Endothelial cell of umbilical vein (primary cell): ENCODE measurements around the gene PLEKHF1. TPM values are rescaled to one million over a fixed set of nuclear protein-coding genes. Genes with fewer than 3 reads are reported as not detected.
"Not testable (repeated sequence)": the region's sequence is repeated elsewhere in the genome, so short reads cannot be mapped to it uniquely, and the experiment has no call there.

ENCODE experiments used
- BruUV-seq: library from RNA; stranded (reverse); fragments of 400-500 nt; replicated peaks from 2 replicates; lab custom pipeline; 2021; lab: Mats Ljungman, UMichigan
- CTCF ChIA-PET: fragments of 300-600, 350-600 bp; sonication (Branson Sonifier 250); formaldehyde crosslinking; loops from one replicate; lab custom pipeline; 2021; ENCODE audit warnings: antibody characterized with exemption, inconsistent platforms; lab: Charles Lee
- POLR2A ChIA-PET: fragments of 300-600, 350-600 bp; sonication (Branson Sonifier 250); formaldehyde crosslinking; loops from one replicate; lab custom pipeline; 2021; ENCODE audit warnings: antibody characterized with exemption, inconsistent platforms; lab: Charles Lee
- DNase-seq: peaks from one replicate; pipeline ENCODE4 v3.0.0-alpha.2; 2011; ENCODE audit warnings: low read depth, low spot score
- FAIRE-seq: peaks from 2 replicates; lab custom pipeline; 2011; peaks lifted over from hg19 to GRCh38; lab: Jason Lieb, UNC
- H2AFZ ChIP-seq: 2 replicates; pipeline ENCODE4 v1.6.0; 2012; ENCODE audit warnings: low read depth, low read length, control low read depth, inconsistent platforms
- H3K27ac ChIP-seq: 2 replicates; pipeline ENCODE4 v1.5.1; 2011; ENCODE audit warnings: low read depth, mild to moderate bottlenecking, control low read depth, low read length, moderate library complexity; ENCODE audit not compliant: insufficient read depth
- H3K27me3 ChIP-seq, 2 experiments: 2 replicates each; pipeline versions ENCODE4 v1.6.0 to v1.6.1; 2011; ENCODE audit warnings: low read length in 2 of 2, mixed read lengths in 1 of 2; ENCODE audit not compliant: control insufficient read depth in 2 of 2, insufficient read depth in 2 of 2
- H3K36me3 ChIP-seq, 2 experiments: 2 replicates in 1 of 2; 3 replicates in 1 of 2; pipeline ENCODE4 v1.5.1; 2011; ENCODE audit warnings: low read length in 2 of 2, mild to moderate bottlenecking in 1 of 2, moderate library complexity in 1 of 2; ENCODE audit not compliant: control insufficient read depth in 2 of 2, insufficient read depth in 2 of 2; ENCODE audit errors: extremely low read depth in 1 of 2
- H3K4me1 ChIP-seq: 3 replicates; pipeline ENCODE4 v1.5.1; 2011; ENCODE audit warnings: mild to moderate bottlenecking, low read length; ENCODE audit not compliant: control insufficient read depth, insufficient read depth; ENCODE audit errors: extremely low read depth
- H3K4me2 ChIP-seq: 2 replicates; pipeline ENCODE4 v1.6.1; 2011; ENCODE audit warnings: low read length, control low read depth, mixed read lengths; ENCODE audit not compliant: insufficient read depth
- H3K4me3 ChIP-seq, 3 experiments: fragments of 200-600 bp in 1 of 3; sonication (generic), shearing (Covaris generic) in 1 of 3; replicated peaks in 1 of 3; 2 replicates each; pipeline ENCODE4 v1.5.1; 2011 to 2016; ENCODE audit warnings: control low read depth in 3 of 3, low read length in 3 of 3, mild to moderate bottlenecking in 2 of 3, inconsistent platforms in 1 of 3, low read depth in 1 of 3, moderate library complexity in 1 of 3; ENCODE audit not compliant: insufficient read depth in 1 of 3
- H3K79me2 ChIP-seq: 2 replicates; pipeline ENCODE4 v1.6.0; 2012; ENCODE audit warnings: low read length, inconsistent platforms; ENCODE audit not compliant: control insufficient read depth, insufficient read depth
- H3K9ac ChIP-seq: replicated peaks from 2 replicates; pipeline ENCODE3; 2011; ENCODE audit warnings: low read length, control low read depth; ENCODE audit not compliant: insufficient read depth; ENCODE audit errors: extremely low read depth
- H3K9me1 ChIP-seq: replicated peaks from 3 replicates; pipeline ENCODE4 v1.6.0; 2011; ENCODE audit warnings: mild to moderate bottlenecking, low read length; ENCODE audit not compliant: control insufficient read depth, insufficient read depth; ENCODE audit errors: extremely low read depth
- H3K9me3 ChIP-seq: replicated peaks from 2 replicates; pipeline ENCODE4 v1.5.1; 2012; ENCODE audit warnings: low read length, inconsistent platforms; ENCODE audit not compliant: control insufficient read depth, insufficient read depth
- H4K20me1 ChIP-seq: replicated peaks from 2 replicates; pipeline ENCODE3; 2011; ENCODE audit warnings: mild to moderate bottlenecking, low read length; ENCODE audit not compliant: control insufficient read depth, insufficient read depth; ENCODE audit errors: extremely low read depth
- EZH2 ChIP-seq: IDR thresholded peaks from 2 replicates; pipeline ENCODE4 v1.6.1; 2012; ENCODE audit warnings: borderline replicate concordance, low read depth, mild to moderate bottlenecking, moderate library complexity, low read length, inconsistent platforms; ENCODE audit not compliant: severe bottlenecking
- FOS ChIP-seq: IDR thresholded peaks from 2 replicates; pipeline ENCODE4 v1.6.1; 2011; ENCODE audit warnings: mild to moderate bottlenecking, low read length, moderate library complexity, borderline replicate concordance; ENCODE audit not compliant: insufficient read depth
- GATA2 ChIP-seq: IDR thresholded peaks from 2 replicates; pipeline ENCODE4 v1.7.0; 2011; ENCODE audit warnings: low read depth, mild to moderate bottlenecking, moderate library complexity, mixed read lengths, low read length; ENCODE audit not compliant: insufficient read length, insufficient read depth
- JUN ChIP-seq: IDR thresholded peaks from 2 replicates; pipeline ENCODE4 v1.6.1; 2011; ENCODE audit warnings: borderline replicate concordance, low read depth; ENCODE audit not compliant: insufficient read length, insufficient read depth
- MYC ChIP-seq: IDR thresholded peaks from one replicate; pipeline ENCODE4 v1.6.1; 2011; ENCODE audit warnings: mild to moderate bottlenecking, low read depth, low read length
- POLR2A ChIP-seq: IDR thresholded peaks from 2 replicates; pipeline ENCODE4 v1.6.1; 2012; ENCODE audit warnings: low read depth, mild to moderate bottlenecking, control low read depth, low read length
- POLR2AphosphoS5 ChIP-seq: IDR thresholded peaks from 2 replicates; pipeline ENCODE4 v1.6.1; 2012; ENCODE audit warnings: low read depth, mild to moderate bottlenecking, control low read depth, low read length, moderate library complexity; ENCODE audit not compliant: insufficient read depth
- dilution Hi-C: fragments of 300-500 bp; cut with MboI; formaldehyde crosslinking; loops from one replicate; pipeline ENCODE4 v1.15.0; 2019; ENCODE audit warnings: low sequenced_read_pairs; ENCODE audit not compliant: extremely low pct_ligation_motif_present
- intact Hi-C: fragments of 100-400 bp; cut with micrococcal nuclease; formaldehyde crosslinking; loops from one replicate; pipeline ENCODE4 v1.10.0; 2022
- polyA plus RNA-seq, 4 experiments: library from polyadenylated mRNA; depleted of rRNA in 3 of 4; stranded (reverse) in 3 of 4; unstranded in 1 of 4; fragments of >200 nt; gene quantifications; 2 replicates each; pipeline versions ENCODE4 v1.2.1 to v1.2.3, GENCODE V29; 2011 to 2012; ENCODE audit warnings: missing spikeins in 1 of 4
- total RNA-seq: library from RNA; stranded (reverse); gene quantifications from 2 replicates; pipeline ENCODE4 v1.2.3, GENCODE V29; 2021
- TF ChIP-seq, protein P1 (sequence below), 2 donors: IDR thresholded peaks; 1 replicate in 1 of 2; 2 replicates in 1 of 2; pipeline ENCODE4 v1.5.1; 2011; ENCODE audit warnings: low read length in 2 of 2, mild to moderate bottlenecking in 2 of 2, moderate library complexity in 2 of 2, control low read depth in 1 of 2, inconsistent platforms in 1 of 2, low read depth in 1 of 2; ENCODE audit not compliant: insufficient read depth in 1 of 2; ENCODE audit errors: extremely low read depth in 1 of 2
- TF ChIP-seq, protein P2 (sequence below): IDR thresholded peaks from 2 replicates; pipeline ENCODE4 v1.6.1; 2011; ENCODE audit not compliant: insufficient read depth, insufficient read length

PLEKHF1 gene
- total and polyA plus RNA-seq, 2 donors (not counting 3 experiments of a cell fraction or from before 2014, with no cell fraction given): 5.5 TPM

- dilution Hi-C loops (no loop called here), intact Hi-C loops (no loop called here)
- no peak overlapping the region for H3K4me3 ChIP-seq
- no peak overlapping the region for H3K4me2 ChIP-seq
- DNase-seq (no peak), FAIRE-seq (no peak)
- CTCF ChIA-PET: interaction anchor here (1.3 to 1.6 kb wide), 2 partner anchors 7 to 98 kb away, joined by 3 read pairs; no protein-coding TSS in a partner anchor
- no peak overlapping the region for H2AFZ ChIP-seq
- POLR2A ChIA-PET: no interaction called here
- H3K9ac ChIP-seq: no peak overlapping the region
- no TSS peak for BruUV-seq
- no peaks in the 10 kb centered on the region for H4K20me1 ChIP-seq
- H3K79me2 ChIP-seq: peaks cover 28% of the 10 kb centered on the region
- no peaks in the 10 kb centered on the region for H3K27me3 ChIP-seq
- no peaks in the 10 kb centered on the region for H3K9me3 ChIP-seq
- no peak overlapping the region for H3K27ac ChIP-seq
- TF ChIP-seq POLR2A: no peak
- no peak for TF ChIP-seq FOS
- TF ChIP-seq, protein P1, sequence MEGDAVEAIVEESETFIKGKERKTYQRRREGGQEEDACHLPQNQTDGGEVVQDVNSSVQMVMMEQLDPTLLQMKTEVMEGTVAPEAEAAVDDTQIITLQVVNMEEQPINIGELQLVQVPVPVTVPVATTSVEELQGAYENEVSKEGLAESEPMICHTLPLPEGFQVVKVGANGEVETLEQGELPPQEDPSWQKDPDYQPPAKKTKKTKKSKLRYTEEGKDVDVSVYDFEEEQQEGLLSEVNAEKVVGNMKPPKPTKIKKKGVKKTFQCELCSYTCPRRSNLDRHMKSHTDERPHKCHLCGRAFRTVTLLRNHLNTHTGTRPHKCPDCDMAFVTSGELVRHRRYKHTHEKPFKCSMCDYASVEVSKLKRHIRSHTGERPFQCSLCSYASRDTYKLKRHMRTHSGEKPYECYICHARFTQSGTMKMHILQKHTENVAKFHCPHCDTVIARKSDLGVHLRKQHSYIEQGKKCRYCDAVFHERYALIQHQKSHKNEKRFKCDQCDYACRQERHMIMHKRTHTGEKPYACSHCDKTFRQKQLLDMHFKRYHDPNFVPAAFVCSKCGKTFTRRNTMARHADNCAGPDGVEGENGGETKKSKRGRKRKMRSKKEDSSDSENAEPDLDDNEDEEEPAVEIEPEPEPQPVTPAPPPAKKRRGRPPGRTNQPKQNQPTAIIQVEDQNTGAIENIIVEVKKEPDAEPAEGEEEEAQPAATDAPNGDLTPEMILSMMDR (IDR thresholded peaks at IDR 0.05; ENCODE audit: extremely low read depth in 1 of 2, insufficient read depth in 1 of 2, low read depth in 1 of 2, low read length in 2 of 2): no peak
- no peak for TF ChIP-seq GATA2
- TF ChIP-seq, protein P2, sequence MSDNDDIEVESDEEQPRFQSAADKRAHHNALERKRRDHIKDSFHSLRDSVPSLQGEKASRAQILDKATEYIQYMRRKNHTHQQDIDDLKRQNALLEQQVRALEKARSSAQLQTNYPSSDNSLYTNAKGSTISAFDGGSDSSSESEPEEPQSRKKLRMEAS: no peak
- TF ChIP-seq POLR2AphosphoS5: no peak
- TF ChIP-seq JUN: no peak
- TF ChIP-seq MYC: no peak
- no peak for TF ChIP-seq EZH2
- peaks cover 0 to 8% of the 10 kb centered on the region in 2 experiments for H3K36me3 ChIP-seq
- H3K4me1 ChIP-seq: no peaks in the 10 kb centered on the region
- H3K9me1 ChIP-seq: no peaks in the 10 kb centered on the region
Measured at GRCh38 chr19:29708554-29709439, 43.5 kb downstream of the PLEKHF1 start.

GRCh38 chr19:29709440-29709798, 44.2 kb downstream of the PLEKHF1 start:
- H3K36me3 ChIP-seq, intact Hi-C loops, H2AFZ ChIP-seq, dilution Hi-C loops, H3K9me3 ChIP-seq, H3K4me2 ChIP-seq, FAIRE-seq, H4K20me1 ChIP-seq, H3K4me3 ChIP-seq, CTCF ChIA-PET, POLR2A ChIA-PET, H3K27me3 ChIP-seq, H3K9ac ChIP-seq, H3K9me1 ChIP-seq, BruUV-seq, H3K27ac ChIP-seq, H3K4me1 ChIP-seq, DNase-seq: not testable (repeated sequence)
- peaks cover 34% of the 10 kb centered on the region for H3K79me2 ChIP-seq
